Measurements from ENCODE around the gene ELP4.

GRCh38 chr11:31706357-31706756 is 196.8 kb downstream of the ELP4 start:
- TF ChIP-seq CTCF (conservative IDR thresholded peaks at IDR 0.05 in 1 of 2, IDR thresholded peaks at IDR 0.05 in 1 of 2; ENCODE audit: extremely low read depth in 1 of 2, insufficient read depth in 1 of 2, low read depth in 1 of 2, low read length in 2 of 2) (no peak), EZH2 (IDR thresholded peaks at IDR 0.05; ENCODE audit: borderline replicate concordance, low read length) (no peak)

Data from mammary epithelial cell (primary cell).